HEK293T (cell line): Measurements from ENCODE around the gene DDI2.

Experiments used
- ARNT ChIP-seq: fragments of 450-650 bp; IDR thresholded peaks from 2 replicates; pipeline ENCODE4 v1.6.1; 2017; ENCODE audit warnings: mild to moderate bottlenecking
- BHLHE40 ChIP-seq: fragments of 450-650 bp; IDR thresholded peaks from 2 replicates; pipeline ENCODE4 v1.6.1; 2016; ENCODE audit warnings: mild to moderate bottlenecking, moderate library complexity, borderline replicate concordance
- FOXA1 ChIP-seq: fragments of 450-650 bp; IDR thresholded peaks from 2 replicates; pipeline ENCODE4 v1.6.1; 2016; ENCODE audit warnings: mild to moderate bottlenecking
- FOXK2 ChIP-seq: fragments of 450-650 bp; IDR thresholded peaks from 2 replicates; pipeline ENCODE4 v1.6.1; 2016; ENCODE audit warnings: mild to moderate bottlenecking
- FOXM1 ChIP-seq: fragments of 450-650 bp; IDR thresholded peaks from 2 replicates; pipeline ENCODE4 v1.6.1; 2017; ENCODE audit warnings: mild to moderate bottlenecking, borderline replicate concordance
- LEF1 ChIP-seq: fragments of 450-650 bp; IDR thresholded peaks from 2 replicates; pipeline ENCODE4 v1.6.1; 2017; ENCODE audit warnings: mild to moderate bottlenecking, borderline replicate concordance
- SP1 ChIP-seq: fragments of 450-650 bp; IDR thresholded peaks from 2 replicates; pipeline ENCODE4 v1.6.1; 2017
- SUZ12 ChIP-seq: fragments of 450-650 bp; IDR thresholded peaks from 2 replicates; pipeline ENCODE4 v1.6.1; 2016; ENCODE audit warnings: mild to moderate bottlenecking
- TARDBP ChIP-seq: fragments of 450-650 bp; IDR thresholded peaks from 2 replicates; pipeline ENCODE4 v1.6.1; 2016
- ZNF384 ChIP-seq: fragments of 450-650 bp; IDR thresholded peaks from 2 replicates; pipeline ENCODE4 v1.6.1; 2016
- TF ChIP-seq, protein P1 (sequence below): fragments of 450-650 bp; IDR thresholded peaks from 2 replicates; pipeline ENCODE4 v1.6.1; 2016

DNA sequence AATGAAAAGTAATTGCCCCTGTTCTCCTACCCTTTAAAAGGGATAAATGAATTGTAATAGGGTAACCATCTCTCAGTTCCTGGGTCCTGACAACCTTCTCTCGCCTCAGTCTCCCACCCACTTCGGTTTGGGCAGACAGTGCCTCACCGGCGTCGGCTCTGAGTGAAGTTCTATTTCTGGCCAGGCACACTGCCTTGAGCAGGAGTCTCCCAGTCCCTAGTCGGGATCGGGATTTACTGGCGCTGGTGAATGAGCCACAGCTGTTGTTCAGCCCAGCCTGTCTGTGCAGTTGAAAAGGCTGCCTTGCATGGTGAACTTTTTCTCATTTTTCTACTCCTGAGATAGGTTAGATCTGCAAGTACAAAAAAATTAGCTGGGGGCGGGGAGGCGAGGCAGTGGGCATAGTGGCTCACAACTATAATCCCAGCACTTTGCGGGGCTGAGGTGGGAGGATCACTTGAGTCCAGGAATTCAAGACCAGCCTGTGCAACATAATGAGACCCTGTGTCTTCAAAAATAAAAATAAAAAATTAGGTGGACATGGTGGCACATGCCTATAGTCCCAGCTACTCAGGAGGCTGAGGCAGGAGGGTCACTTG, 74.3 kb downstream of the DDI2 start:
- TF ChIP-seq BHLHE40 (no peak), SP1 (no peak), TARDBP (no peak), ZNF384 (no peak), FOXM1 (no peak), LEF1 (no peak), SUZ12 (no peak), FOXK2 (no peak), ARNT (no peak), FOXA1 (no peak)
- TF ChIP-seq, protein P1, sequence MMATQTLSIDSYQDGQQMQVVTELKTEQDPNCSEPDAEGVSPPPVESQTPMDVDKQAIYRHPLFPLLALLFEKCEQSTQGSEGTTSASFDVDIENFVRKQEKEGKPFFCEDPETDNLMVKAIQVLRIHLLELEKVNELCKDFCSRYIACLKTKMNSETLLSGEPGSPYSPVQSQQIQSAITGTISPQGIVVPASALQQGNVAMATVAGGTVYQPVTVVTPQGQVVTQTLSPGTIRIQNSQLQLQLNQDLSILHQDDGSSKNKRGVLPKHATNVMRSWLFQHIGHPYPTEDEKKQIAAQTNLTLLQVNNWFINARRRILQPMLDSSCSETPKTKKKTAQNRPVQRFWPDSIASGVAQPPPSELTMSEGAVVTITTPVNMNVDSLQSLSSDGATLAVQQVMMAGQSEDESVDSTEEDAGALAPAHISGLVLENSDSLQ = no peak
